Kidney epithelial cell (primary cell): ENCODE measurements around the gene ECT2L. TPM values are rescaled to one million over a fixed set of nuclear protein-coding genes. Genes with fewer than 3 reads are reported as not detected.

Experiments used
- DNase-seq: peaks from one replicate; pipeline ENCODE4 v3.0.0-alpha.2; 2010; ENCODE audit warnings: low read depth
- H3K27me3 ChIP-seq: 2 replicates; pipeline ENCODE4 v1.6.0; 2011; ENCODE audit warnings: low read length; ENCODE audit not compliant: control insufficient read depth, insufficient read depth
- H3K36me3 ChIP-seq: 2 replicates; pipeline ENCODE4 v1.5.1; 2011; ENCODE audit warnings: low read length; ENCODE audit not compliant: control insufficient read depth, insufficient read depth
- H3K4me3 ChIP-seq: 2 replicates; pipeline ENCODE4 v1.5.1; 2011; ENCODE audit warnings: low read depth, mild to moderate bottlenecking, control low read depth, low read length
- CTCF ChIP-seq: IDR thresholded peaks from 2 replicates; pipeline ENCODE4 v1.5.1; 2011; ENCODE audit warnings: mild to moderate bottlenecking, moderate library complexity, low read length, control low read depth, inconsistent platforms; ENCODE audit not compliant: insufficient read depth, poor library complexity, severe bottlenecking
- total RNA-seq: library from RNA; depleted of rRNA; stranded (reverse); fragments of >200 nt; gene quantifications from 2 replicates; pipeline ENCODE4 v1.2.3, GENCODE V29; 2015

Gene ECT2L
- total RNA-seq, 1 donor from 2014 or later: not detected

- no peaks in the 10 kb centered on the region for H3K27me3 ChIP-seq
- peak overlapping the region; percentile 86 for H3K4me3 ChIP-seq
- H3K36me3 ChIP-seq: no peaks in the 10 kb centered on the region
- no peak for DNase-seq
- TF ChIP-seq CTCF: no peak
Observed at GRCh38 chr6:138772596-138773176, 23.2 kb upstream of the ECT2L start.

- no peaks in the 10 kb centered on the region for H3K36me3 ChIP-seq
- no peaks in the 10 kb centered on the region for H3K27me3 ChIP-seq
- TF ChIP-seq CTCF: no peak
- H3K4me3 ChIP-seq: peak within 1 kb of the TSS; percentile 86
- peak; percentile 73 for DNase-seq
Observed at GRCh38 chr6:138773177-138774091, 22.5 kb upstream of the ECT2L start, which contains the start of gene CCDC28A. Gene CCDC28A (plus strand): TSS chr6:138773769. CDS start chr6:138776121, 2,352 bp downstream.

GRCh38 chr6:138774370-138774769 is 21.5 kb upstream of the ECT2L start:
- H3K36me3 ChIP-seq: no peaks in the 10 kb centered on the region
- no peak for DNase-seq
- H3K4me3 ChIP-seq: peak overlapping the region; percentile 86
- no peaks in the 10 kb centered on the region for H3K27me3 ChIP-seq
- no peak for TF ChIP-seq CTCF

GRCh38 chr6:138776659-138777058 is 19.2 kb upstream of the ECT2L start:
- no peak for DNase-seq
- Histone ChIP-seq H3K36me3 (no peaks in the 10 kb centered on the region), H3K4me3 (no peak overlapping the region), H3K27me3 (no peaks in the 10 kb centered on the region)
- no peak for TF ChIP-seq CTCF

GRCh38 chr6:138778331-138778730 is 17.6 kb upstream of the ECT2L start:
- DNase-seq: no peak
- H3K27me3 ChIP-seq: no peaks in the 10 kb centered on the region
- TF ChIP-seq CTCF: no peak
- H3K4me3 ChIP-seq: no peak overlapping the region
- H3K36me3 ChIP-seq: no peaks in the 10 kb centered on the region
